ENCODE data around the gene BCAS1.

GRCh38 chr20:54013471-54013870, 56.9 kb downstream of the BCAS1 start:
- TF ChIP-seq CTCF (IDR thresholded peaks at IDR 0.05) = no peak
- no peak for TF ChIP-seq POLR2A (IDR thresholded peaks at IDR 0.05)

Measured in body of pancreas (tissue), 4 donors.